K562 (cell line): ENCODE data around the gene SLC44A1. TPM values are rescaled to one million over a fixed set of nuclear protein-coding genes. Genes with fewer than 3 reads are reported as not detected.
A peak's percentile ranks its signal among the peaks of the same experiment; 100 is the strongest.

Experiments
- ATAC-seq: fragments of 200-7000 bp; cut with Tn5 transposase; 3 replicates; pipeline ENCODE4 v1.9.1; 2020; ENCODE audit warnings: moderate library complexity
- BruUV-seq: library from RNA; stranded (reverse); fragments of 400-500 nt; replicated peaks from 2 replicates; lab custom pipeline; 2021; lab: Mats Ljungman, UMichigan
- CTCF ChIA-PET: fragments of 300-600 bp; formaldehyde crosslinking; extraction: SDS; loops from one replicate; lab custom pipeline; 2021; ENCODE audit warnings: low intra/inter-chr PET ratio; lab: Yijun Ruan, JAX
- POLR2A ChIA-PET: fragments of 300-600, 350-650 bp; sonication (Branson Sonifier 250); formaldehyde crosslinking; extraction: SDS; loops from one replicate; lab custom pipeline; 2021; ENCODE audit warnings: antibody characterized with exemption, inconsistent platforms; lab: Yijun Ruan, JAX
- DNase-seq, 4 experiments: peaks; one replicate each; pipeline versions ENCODE4 v3.0.0 to v3.0.0-alpha.2; 2011 to 2018; ENCODE audit warnings: low spot score in 3 of 4, mixed read lengths in 3 of 4; ENCODE audit errors: extremely low read depth in 1 of 4
- FAIRE-seq: peaks from 2 replicates; lab custom pipeline; 2011; peaks lifted over from hg19 to GRCh38; lab: Jason Lieb, UNC
- H2AFZ ChIP-seq: 2 replicates; pipeline ENCODE4 v1.6.0; 2011; ENCODE audit warnings: low read depth, low read length, control low read depth, inconsistent platforms
- H3K27ac ChIP-seq: fragments of 200-600 bp; 3 replicates; pipeline ENCODE4 v1.8.0; 2011; ENCODE audit warnings: low read depth, mild to moderate bottlenecking, control low read depth, inconsistent platforms, low read length, moderate library complexity, mixed read lengths; ENCODE audit errors: extremely low read depth
- H3K27me3 ChIP-seq, 2 experiments: fragments of 300-600 bp in 1 of 2; 2 replicates in 1 of 2; 3 replicates in 1 of 2; pipeline versions ENCODE4 v1.6.0 to v1.8.0; 2011; ENCODE audit warnings: inconsistent platforms in 2 of 2, low read length in 2 of 2, mild to moderate bottlenecking in 1 of 2, mixed read lengths in 1 of 2, moderate library complexity in 1 of 2; ENCODE audit not compliant: control insufficient read depth in 2 of 2, insufficient read depth in 2 of 2
- H3K36me3 ChIP-seq: fragments of 300-600 bp; 3 replicates; pipeline ENCODE4 v1.8.0; 2011; ENCODE audit warnings: mild to moderate bottlenecking, low read length, inconsistent platforms; ENCODE audit not compliant: control insufficient read depth, insufficient read depth
- H3K4me1 ChIP-seq, 2 experiments: fragments of 200-600 bp in 1 of 2; replicated peaks in 1 of 2; 2 replicates in 1 of 2; 3 replicates in 1 of 2; pipeline versions ENCODE4 v1.5.1 to v1.8.0; 2011; ENCODE audit warnings: inconsistent platforms in 2 of 2, low read length in 2 of 2, mild to moderate bottlenecking in 1 of 2, mixed read lengths in 1 of 2, moderate library complexity in 1 of 2; ENCODE audit not compliant: control insufficient read depth in 2 of 2, insufficient read depth in 2 of 2
- H3K4me2 ChIP-seq: 2 replicates; pipeline ENCODE4 v1.6.1; 2011; ENCODE audit warnings: low read length, control low read depth, inconsistent platforms, mixed read lengths; ENCODE audit not compliant: insufficient read depth
- H3K4me3 ChIP-seq: fragments of 200-600 bp; sonication (generic), shearing (Covaris generic); 2 replicates; pipeline ENCODE4 v1.5.1; 2016; ENCODE audit warnings: control low read depth, inconsistent platforms
- H3K79me2 ChIP-seq: fragments of 200-600 bp; 3 replicates; pipeline ENCODE4 v1.8.0; 2011; ENCODE audit warnings: low read length, inconsistent platforms; ENCODE audit not compliant: control insufficient read depth, insufficient read depth
- H3K9ac ChIP-seq, 2 experiments: 2 replicates each; pipeline versions ENCODE4 v1.6.0 to v1.6.1; 2011; ENCODE audit warnings: low read depth in 2 of 2, low read length in 2 of 2, control low read depth in 1 of 2, inconsistent platforms in 1 of 2, mild to moderate bottlenecking in 1 of 2, mixed read lengths in 1 of 2; ENCODE audit not compliant: insufficient read depth in 1 of 2
- H3K9me1 ChIP-seq: one replicate; pipeline ENCODE4 v1.6.0; 2011; ENCODE audit warnings: inconsistent platforms, mild to moderate bottlenecking, low read length, moderate library complexity; ENCODE audit not compliant: control insufficient read depth, insufficient read depth
- H3K9me3 ChIP-seq: replicated peaks from 2 replicates; pipeline ENCODE4 v1.5.1; 2011; ENCODE audit warnings: low read depth, low read length, inconsistent platforms; ENCODE audit not compliant: control insufficient read depth, insufficient read depth
- H4K20me1 ChIP-seq: replicated peaks from 2 replicates; pipeline ENCODE4 v1.6.1; 2011; ENCODE audit warnings: low read length, inconsistent platforms, mixed read lengths; ENCODE audit not compliant: control insufficient read depth, insufficient read depth
- RREB1 ChIP-seq: fragments of 250-450 bp; sonication (Bioruptor Pico); IDR thresholded peaks from 2 replicates; pipeline ENCODE4 v1.4.0; 2020
- RUNX1 ChIP-seq: sonication (generic); IDR thresholded peaks from 2 replicates; pipeline ENCODE4 v1.6.1; 2016; ENCODE audit warnings: antibody characterized with exemption, low read depth
- SREBF2 ChIP-seq: sonication (generic); formaldehyde crosslinking; IDR thresholded peaks from 2 replicates; pipeline ENCODE4 v1.4.0; 2020; ENCODE audit warnings: mild to moderate bottlenecking, missing genetic modification reagents
- TAF7 ChIP-seq: fragments of 450-650 bp; IDR thresholded peaks from 2 replicates; pipeline ENCODE4 v1.6.1; 2016; ENCODE audit warnings: missing genetic modification characterization, missing compliant biosample characterization
- U2AF1 ChIP-seq: fragments of 200-400 bp; formaldehyde crosslinking; optimal IDR thresholded peaks from 2 replicates; pipeline ENCODE3; 2017; ENCODE audit warnings: mild to moderate bottlenecking, low read depth, low read length, moderate library complexity
- ZNF354B ChIP-seq: fragments of 250-450 bp; sonication (Bioruptor Pico); IDR thresholded peaks from 2 replicates; pipeline ENCODE4 v1.4.0; 2020
- ZNF699 ChIP-seq: fragments of 250-450 bp; sonication (Bioruptor Pico); IDR thresholded peaks from 2 replicates; pipeline ENCODE4 v1.8.0; 2021; ENCODE audit warnings: mild to moderate bottlenecking, moderate library complexity; ENCODE audit not compliant: insufficient replicate concordance
- WGBS: fragments of 100-300 bp; shearing (Covaris generic); methylation state at CpG from one replicate; pipeline ENCODE4 v1.1.6; 2016; ENCODE audit warnings: low coverage, mixed read lengths; ENCODE audit not compliant: insufficient coverage; ENCODE audit errors: missing lambda C conversion rate; 5-methylcytosine and 5-hydroxymethylcytosine counted together
- in situ Hi-C: fragments of 300-500 bp; cut with MboI; formaldehyde crosslinking; loops from 4 replicates; pipeline ENCODE4 v1.15.0; 2018; ENCODE audit warnings: inconsistent platforms, mixed read lengths
- intact Hi-C: fragments of 100-400 bp; cut with micrococcal nuclease; formaldehyde crosslinking; loops from 2 replicates; pipeline ENCODE4 v1.14.2; 2022
- polyA plus RNA-seq, 8 experiments: library from polyadenylated mRNA; depleted of rRNA in 4 of 8; stranded (reverse) in 5 of 8; unstranded in 3 of 8; fragments of >200 nt; fragmentation: Nextera tagmentation in 2 of 8; fragmentation: Illumina TruSeq in 1 of 8; extraction: Ambion mirVana in 2 of 8; extraction: Trizol in 1 of 8; gene quantifications; 2 replicates each; pipeline versions ENCODE4 v1.2.1 to v1.2.3, GENCODE V29; 2011 to 2014; ENCODE audit warnings: inconsistent platforms in 1 of 8, missing spikeins in 1 of 8
- total RNA-seq, 7 experiments: library from RNA; depleted of rRNA in 6 of 7; stranded (reverse); fragments of >200 nt in 6 of 7; fragmentation: Illumina TruSeq in 2 of 7; extraction: Trizol in 2 of 7; gene quantifications; 2 replicates each; pipeline versions ENCODE4 v1.2.1 to v1.2.3, GENCODE V29; 2011 to 2021; ENCODE audit warnings: low replicate concordance in 1 of 7

SLC44A1 gene
- total and polyA plus RNA-seq, 9 of the 15 experiments (the other 6 are each of a cell fraction or from before 2014, with no cell fraction given), result 0.11 to 0.59 (median 0.30) TPM

- TF ChIP-seq RREB1, result no peak
- TF ChIP-seq, all 486 proteins: peak for 0
Measured at GRCh38 chr9:105259731-105260612, 15.5 kb downstream of the SLC44A1 start (continued).

GRCh38 chr9:105262497-105262896, 18.0 kb downstream of the SLC44A1 start:
- no peaks in the 10 kb centered on the region for H3K9me3 ChIP-seq
- WGBS, result 0% methylated on average over 2 of the region's 2 CpGs
- no peaks in the 10 kb centered on the region for H3K9me1 ChIP-seq
- BruUV-seq, result no TSS peak
- ChIA-PET CTCF (no interaction called here), POLR2A (interaction anchor here (1.9 kb wide), 1 partner anchor 19 kb away, joined by 5 read pairs; no protein-coding TSS in a partner anchor)
- no peak overlapping the region for H3K4me2 ChIP-seq
- DNase-seq (no peak), FAIRE-seq (peak; percentile 6), ATAC-seq (no peak)
- in situ Hi-C loops, result no loop called here
- no peak overlapping the region for H3K4me3 ChIP-seq
- no peak overlapping the region for H3K9ac ChIP-seq
- H3K27me3 ChIP-seq, result peaks cover 0 to 3% of the 10 kb centered on the region in 2 experiments; a peak in 1 of 5 replicates
- H3K27ac ChIP-seq, result no peak overlapping the region
- intact Hi-C loops, result no loop called here
- H3K4me1 ChIP-seq, result no peaks in the 10 kb centered on the region
- H3K79me2 ChIP-seq, result no peaks in the 10 kb centered on the region
- no peaks in the 10 kb centered on the region for H4K20me1 ChIP-seq
- no peak overlapping the region for H2AFZ ChIP-seq
- H3K36me3 ChIP-seq, result no peaks in the 10 kb centered on the region
- TF ChIP-seq RREB1, result no peak
- no peak for TF ChIP-seq TAF7
- TF ChIP-seq SREBF2 (CRISPR knock-in tag), result no peak
- no peak for TF ChIP-seq ZNF354B (CRISPR knock-in tag)
- no peak for TF ChIP-seq U2AF1
- no peak for TF ChIP-seq ZNF699 (CRISPR knock-in tag)
- TF ChIP-seq RUNX1, result no peak
